Neural progenitor cell (in vitro differentiated cells): ENCODE measurements around the gene FOXN3. TPM values are rescaled to one million over a fixed set of nuclear protein-coding genes. Genes with fewer than 3 reads are reported as not detected.

Experiments
- DNase-seq: peaks from one replicate; pipeline ENCODE4 v3.0.0-alpha.2; 2016; ENCODE audit warnings: low spot score
- H2AFZ ChIP-seq: fragments of 200-600 bp; sonication (generic); replicated peaks from 2 replicates; pipeline ENCODE4 v1.6.1; 2016; ENCODE audit warnings: antibody characterized with exemption
- H3F3A ChIP-seq: fragments of 200-600 bp; sonication (generic); 2 replicates; pipeline ENCODE4 v1.6.1; 2016; ENCODE audit warnings: antibody characterized with exemption, low read depth
- H3K27ac ChIP-seq: fragments of 200-600 bp; sonication (generic); 2 replicates; pipeline ENCODE4 v1.5.1; 2016; ENCODE audit warnings: mild to moderate bottlenecking
- H3K27me3 ChIP-seq: fragments of 200-600 bp; sonication (generic); 2 replicates; pipeline ENCODE4 v1.6.1; 2016; ENCODE audit warnings: mild to moderate bottlenecking, moderate library complexity
- H3K36me3 ChIP-seq: fragments of 200-600 bp; sonication (generic); 2 replicates; pipeline ENCODE4 v1.5.1; 2016
- H3K4me1 ChIP-seq: fragments of 200-600 bp; sonication (generic); 2 replicates; pipeline ENCODE4 v1.6.1; 2016; ENCODE audit warnings: mixed run types
- H3K4me2 ChIP-seq: fragments of 200-600 bp; sonication (generic); 2 replicates; pipeline ENCODE4 v1.6.1; 2016
- H3K4me3 ChIP-seq: fragments of 200-600 bp; sonication (generic); 2 replicates; pipeline ENCODE4 v1.5.1; 2016
- H3K79me2 ChIP-seq: fragments of 200-600 bp; sonication (generic); 2 replicates; pipeline ENCODE4 v1.6.1; 2016; ENCODE audit warnings: low read depth
- H3K9ac ChIP-seq: fragments of 200-600 bp; sonication (generic); 2 replicates; pipeline ENCODE4 v1.6.1; 2016
- H3K9me3 ChIP-seq: fragments of 200-600 bp; sonication (generic); 2 replicates; pipeline ENCODE4 v1.5.1; 2016; ENCODE audit warnings: low read depth
- H4K20me1 ChIP-seq: fragments of 200-600 bp; sonication (generic); 2 replicates; pipeline ENCODE4 v1.6.1; 2016; ENCODE audit warnings: low read depth
- H3K27ac Mint-ChIP-seq: 3 replicates; pipeline ENCODE4 v1.8.0; 2021; ENCODE audit warnings: mixed read lengths
- H3K27me3 Mint-ChIP-seq: 2 replicates; pipeline ENCODE4 v1.8.0; 2022; ENCODE audit warnings: low read depth, mild to moderate bottlenecking, inconsistent platforms, moderate library complexity, mixed read lengths; ENCODE audit not compliant: insufficient read depth
- H3K36me3 Mint-ChIP-seq: 3 replicates; pipeline ENCODE4 v1.8.0; 2021; ENCODE audit warnings: mixed read lengths
- H3K4me1 Mint-ChIP-seq: 3 replicates; pipeline ENCODE4 v1.8.0; 2021; ENCODE audit warnings: mixed read lengths
- H3K4me3 Mint-ChIP-seq: 3 replicates; pipeline ENCODE4 v1.8.0; 2021; ENCODE audit warnings: mild to moderate bottlenecking, moderate library complexity, mixed read lengths
- H3K9me3 Mint-ChIP-seq: 3 replicates; pipeline ENCODE4 v1.8.0; 2020; ENCODE audit warnings: mixed read lengths
- EZH2 ChIP-seq: fragments of 200-600 bp; sonication (generic); IDR thresholded peaks from 2 replicates; pipeline ENCODE4 v1.6.1; 2017; ENCODE audit warnings: antibody characterized with exemption, mild to moderate bottlenecking, moderate library complexity
- EZH2phosphoT487 ChIP-seq: fragments of 200-600 bp; sonication (generic); IDR thresholded peaks from 2 replicates; pipeline ENCODE4 v1.6.1; 2017; ENCODE audit warnings: antibody characterized with exemption
- total RNA-seq: library from RNA; depleted of rRNA; stranded (reverse); fragments of >200 nt; gene quantifications from 2 replicates; pipeline ENCODE4 v1.2.3, GENCODE V29; 2015; ENCODE audit warnings: low replicate concordance
- TF ChIP-seq, protein P1 (sequence below): fragments of 200-600 bp; sonication (generic); IDR thresholded peaks from 2 replicates; pipeline ENCODE4 v1.5.1; 2017; ENCODE audit warnings: antibody characterized with exemption, mild to moderate bottlenecking

Gene FOXN3
- total RNA-seq, 1 donor from 2014 or later: 39.5 TPM

GRCh38 chr14:89269404-89269803, 147.6 kb downstream of the FOXN3 start:
- peaks cover 21% of the 10 kb centered on the region for H3K4me1 Mint-ChIP-seq
- Histone ChIP-seq H3K4me3 (no peak overlapping the region), H3K4me1 (peaks cover 26% of the 10 kb centered on the region), H3F3A (no peaks in the 10 kb centered on the region), H3K9me3 (no peaks in the 10 kb centered on the region), H4K20me1 (peaks cover 77% of the 10 kb centered on the region), H3K27me3 (no peaks in the 10 kb centered on the region), H3K79me2 (peaks cover 58% of the 10 kb centered on the region), H2AFZ (no peak overlapping the region), H3K9ac (no peak overlapping the region), H3K4me2 (no peak overlapping the region), H3K36me3 (no peaks in the 10 kb centered on the region), H3K27ac (no peak overlapping the region)
- no peaks in the 10 kb centered on the region for H3K27me3 Mint-ChIP-seq
- peaks cover 3% of the 10 kb centered on the region for H3K36me3 Mint-ChIP-seq
- no peak for DNase-seq
- no peak overlapping the region for H3K27ac Mint-ChIP-seq
- no peaks in the 10 kb centered on the region for H3K9me3 Mint-ChIP-seq
- H3K4me3 Mint-ChIP-seq: no peak overlapping the region
- no peak for TF ChIP-seq EZH2
- TF ChIP-seq, protein P1, sequence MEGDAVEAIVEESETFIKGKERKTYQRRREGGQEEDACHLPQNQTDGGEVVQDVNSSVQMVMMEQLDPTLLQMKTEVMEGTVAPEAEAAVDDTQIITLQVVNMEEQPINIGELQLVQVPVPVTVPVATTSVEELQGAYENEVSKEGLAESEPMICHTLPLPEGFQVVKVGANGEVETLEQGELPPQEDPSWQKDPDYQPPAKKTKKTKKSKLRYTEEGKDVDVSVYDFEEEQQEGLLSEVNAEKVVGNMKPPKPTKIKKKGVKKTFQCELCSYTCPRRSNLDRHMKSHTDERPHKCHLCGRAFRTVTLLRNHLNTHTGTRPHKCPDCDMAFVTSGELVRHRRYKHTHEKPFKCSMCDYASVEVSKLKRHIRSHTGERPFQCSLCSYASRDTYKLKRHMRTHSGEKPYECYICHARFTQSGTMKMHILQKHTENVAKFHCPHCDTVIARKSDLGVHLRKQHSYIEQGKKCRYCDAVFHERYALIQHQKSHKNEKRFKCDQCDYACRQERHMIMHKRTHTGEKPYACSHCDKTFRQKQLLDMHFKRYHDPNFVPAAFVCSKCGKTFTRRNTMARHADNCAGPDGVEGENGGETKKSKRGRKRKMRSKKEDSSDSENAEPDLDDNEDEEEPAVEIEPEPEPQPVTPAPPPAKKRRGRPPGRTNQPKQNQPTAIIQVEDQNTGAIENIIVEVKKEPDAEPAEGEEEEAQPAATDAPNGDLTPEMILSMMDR: no peak
- no peak for TF ChIP-seq EZH2phosphoT487

- Histone ChIP-seq H2AFZ (no peak overlapping the region), H3K79me2 (peaks cover 54% of the 10 kb centered on the region), H4K20me1 (peaks cover 70% of the 10 kb centered on the region), H3K4me2 (no peak overlapping the region), H3F3A (no peaks in the 10 kb centered on the region), H3K36me3 (no peaks in the 10 kb centered on the region), H3K9me3 (no peaks in the 10 kb centered on the region), H3K27me3 (no peaks in the 10 kb centered on the region), H3K9ac (no peak overlapping the region), H3K27ac (no peak overlapping the region), H3K4me1 (peaks cover 17% of the 10 kb centered on the region), H3K4me3 (no peak overlapping the region)
- Mint-ChIP-seq H3K4me1 (peaks cover 14% of the 10 kb centered on the region), H3K9me3 (no peaks in the 10 kb centered on the region), H3K27ac (no peak overlapping the region), H3K27me3 (no peaks in the 10 kb centered on the region), H3K36me3 (peaks cover 3% of the 10 kb centered on the region), H3K4me3 (no peak overlapping the region)
- DNase-seq: no peak
- TF ChIP-seq, protein P1: no peak
- TF ChIP-seq EZH2: no peak
- no peak for TF ChIP-seq EZH2phosphoT487
These were observed 148.5 kb downstream of the FOXN3 start for GRCh38 chr14:89268514-89268913.

- Mint-ChIP-seq H3K4me3 (no peak overlapping the region), H3K27ac (no peak overlapping the region), H3K27me3 (no peaks in the 10 kb centered on the region), H3K4me1 (peaks cover 8% of the 10 kb centered on the region), H3K36me3 (peaks cover 3% of the 10 kb centered on the region), H3K9me3 (no peaks in the 10 kb centered on the region)
- Histone ChIP-seq H3K4me3 (no peak overlapping the region), H3K27me3 (no peaks in the 10 kb centered on the region), H4K20me1 (peaks cover 63% of the 10 kb centered on the region), H3K9ac (no peak overlapping the region), H3K27ac (no peak overlapping the region), H3K4me2 (no peak overlapping the region), H3K9me3 (no peaks in the 10 kb centered on the region), H3K4me1 (peaks cover 13% of the 10 kb centered on the region), H3F3A (no peaks in the 10 kb centered on the region), H3K79me2 (peaks cover 57% of the 10 kb centered on the region), H3K36me3 (no peaks in the 10 kb centered on the region), H2AFZ (no peak overlapping the region)
- no peak for DNase-seq
- TF ChIP-seq EZH2phosphoT487: no peak
- no peak for TF ChIP-seq EZH2
- TF ChIP-seq, protein P1: no peak
These were observed 149.4 kb downstream of the FOXN3 start for GRCh38 chr14:89267656-89268055.
